K562 (cell line): Measurements from ENCODE around the gene ATF3. TPM values are rescaled to one million over a fixed set of nuclear protein-coding genes. Genes with fewer than 3 reads are reported as not detected.

Experiments
- BRD4 ChIP-seq: fragments of 200-600 bp; sonication (generic); IDR thresholded peaks from 2 replicates; pipeline ENCODE4 v1.6.1; 2017; ENCODE audit warnings: inconsistent platforms
- CBX1 ChIP-seq: sonication (generic); IDR thresholded peaks from 2 replicates; pipeline ENCODE4 v1.6.1; 2016; ENCODE audit warnings: antibody characterized with exemption, low read depth, mild to moderate bottlenecking
- CUX1 ChIP-seq: fragments of 200-800 bp; sonication (Bioruptor generic); IDR thresholded peaks from 2 replicates; pipeline ENCODE4 v1.6.1; 2016; ENCODE audit warnings: missing genetic modification characterization, missing compliant biosample characterization
- ELF1 ChIP-seq: fragments of 200-800 bp; sonication (Bioruptor generic); IDR thresholded peaks from 2 replicates; pipeline ENCODE4 v1.6.1; 2016; ENCODE audit warnings: missing genetic modification characterization, missing compliant biosample characterization
- FOXJ3 ChIP-seq: sonication (generic); formaldehyde crosslinking; IDR thresholded peaks from 2 replicates; pipeline ENCODE4 v1.4.0; 2020; ENCODE audit warnings: mild to moderate bottlenecking, missing genetic modification reagents
- GATAD2A ChIP-seq: fragments of 450-650 bp; IDR thresholded peaks from 2 replicates; pipeline ENCODE4 v1.6.1; 2017
- IRF2 ChIP-seq: sonication (generic); formaldehyde crosslinking; IDR thresholded peaks from 2 replicates; pipeline ENCODE4 v1.8.1; 2022; ENCODE audit warnings: mild to moderate bottlenecking, missing genetic modification reagents
- MBD2 ChIP-seq: sonication (generic); IDR thresholded peaks from 2 replicates; pipeline ENCODE4 v1.6.1; 2016; ENCODE audit warnings: low read depth, borderline replicate concordance
- NR2F6 ChIP-seq: fragments of 450-650 bp; formaldehyde crosslinking; IDR thresholded peaks from 2 replicates; pipeline ENCODE4 v1.4.0; 2020; ENCODE audit warnings: mild to moderate bottlenecking
- POLR3A ChIP-seq: IDR thresholded peaks from 2 replicates; pipeline ENCODE4 v1.6.1; 2011; ENCODE audit warnings: borderline replicate concordance, mild to moderate bottlenecking, moderate library complexity; ENCODE audit not compliant: insufficient read length, insufficient read depth; ENCODE audit errors: extremely low read depth
- ZBTB34 ChIP-seq: fragments of 250-450 bp; sonication (Bioruptor Pico); IDR thresholded peaks from 2 replicates; pipeline ENCODE4 v1.8.0; 2021; ENCODE audit warnings: mild to moderate bottlenecking, moderate library complexity
- ZFX ChIP-seq: sonication (generic); formaldehyde crosslinking; IDR thresholded peaks from 2 replicates; pipeline ENCODE4 v1.8.0; 2022; ENCODE audit warnings: mild to moderate bottlenecking, missing genetic modification reagents, moderate library complexity
- ZNF717 ChIP-seq: fragments of 250-450 bp; sonication (Bioruptor Pico); IDR thresholded peaks from 2 replicates; pipeline ENCODE4 v1.5.0; 2021
- polyA plus RNA-seq, 8 experiments: library from polyadenylated mRNA; depleted of rRNA in 4 of 8; stranded (reverse) in 5 of 8; unstranded in 3 of 8; fragments of >200 nt; fragmentation: Nextera tagmentation in 2 of 8; fragmentation: Illumina TruSeq in 1 of 8; extraction: Ambion mirVana in 2 of 8; extraction: Trizol in 1 of 8; gene quantifications; 2 replicates each; pipeline versions ENCODE4 v1.2.1 to v1.2.3, GENCODE V29; 2011 to 2014; ENCODE audit warnings: inconsistent platforms in 1 of 8, missing spikeins in 1 of 8
- total RNA-seq, 7 experiments: library from RNA; depleted of rRNA in 6 of 7; stranded (reverse); fragments of >200 nt in 6 of 7; fragmentation: Illumina TruSeq in 2 of 7; extraction: Trizol in 2 of 7; gene quantifications; 2 replicates each; pipeline versions ENCODE4 v1.2.1 to v1.2.3, GENCODE V29; 2011 to 2021; ENCODE audit warnings: low replicate concordance in 1 of 7
- TF ChIP-seq, protein P1 (sequence below): fragments of 250-450 bp; sonication (Bioruptor Pico); IDR thresholded peaks from 2 replicates; pipeline ENCODE4 v1.8.0; 2022; ENCODE audit warnings: inconsistent platforms
- TF ChIP-seq, protein P2 (sequence below): fragments of 450-650 bp; formaldehyde crosslinking; IDR thresholded peaks from 2 replicates; pipeline ENCODE4 v1.4.0; 2020; ENCODE audit warnings: mild to moderate bottlenecking, moderate library complexity
- TF ChIP-seq, protein P3 (sequence below): IDR thresholded peaks from 2 replicates; pipeline ENCODE4 v1.6.1; 2016; ENCODE audit warnings: missing genetic modification characterization, missing compliant biosample characterization

ATF3 gene
- total and polyA plus RNA-seq, 9 of the 15 experiments (the other 6 are each of a cell fraction or from before 2014, with no cell fraction given) = 3.5 to 28.2 (median 19.8) TPM

DNA sequence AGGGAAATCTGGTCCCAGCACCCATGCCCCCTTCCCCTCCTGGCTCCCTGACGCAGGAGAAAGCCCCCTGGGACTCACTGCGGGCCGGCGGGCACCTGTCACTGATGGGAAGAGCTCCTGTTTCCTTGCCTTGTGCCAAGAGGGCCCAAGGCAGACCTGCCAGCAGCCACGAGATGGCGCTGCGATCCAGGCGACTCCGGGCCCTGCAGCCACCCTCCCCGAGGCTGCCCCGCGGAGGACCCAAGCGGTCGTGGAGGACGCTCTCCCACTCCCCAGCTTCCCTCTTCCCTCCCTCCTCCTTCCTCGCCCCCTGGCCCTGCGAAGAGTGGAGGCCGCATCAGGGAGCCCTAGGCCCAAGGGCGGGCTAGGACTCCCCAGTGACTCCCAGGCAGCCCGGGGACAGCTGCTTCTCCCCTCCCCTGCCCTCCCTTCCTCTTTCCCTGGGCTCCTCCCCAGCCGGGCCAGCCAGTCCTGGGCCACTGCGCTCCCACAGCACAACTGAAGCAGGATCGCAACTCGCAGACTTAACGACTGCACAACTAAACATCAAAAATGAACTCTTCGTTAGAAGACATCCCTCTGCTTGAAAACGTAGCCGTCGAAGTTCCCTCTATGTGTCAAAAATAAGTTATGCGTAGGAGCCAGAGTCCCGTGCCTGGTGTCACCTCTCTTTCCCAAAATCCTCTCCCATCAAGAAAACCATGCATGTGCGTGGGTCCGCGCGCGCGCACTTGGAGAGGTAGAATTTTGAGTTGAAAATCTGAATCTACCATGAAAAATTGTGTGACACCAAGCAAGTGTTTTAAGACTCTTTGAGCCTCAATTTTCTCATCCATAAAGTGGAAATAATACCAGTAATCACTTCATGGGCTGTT lies 56.9 kb downstream of the ATF3 start (continued):
- TF ChIP-seq, protein P1, sequence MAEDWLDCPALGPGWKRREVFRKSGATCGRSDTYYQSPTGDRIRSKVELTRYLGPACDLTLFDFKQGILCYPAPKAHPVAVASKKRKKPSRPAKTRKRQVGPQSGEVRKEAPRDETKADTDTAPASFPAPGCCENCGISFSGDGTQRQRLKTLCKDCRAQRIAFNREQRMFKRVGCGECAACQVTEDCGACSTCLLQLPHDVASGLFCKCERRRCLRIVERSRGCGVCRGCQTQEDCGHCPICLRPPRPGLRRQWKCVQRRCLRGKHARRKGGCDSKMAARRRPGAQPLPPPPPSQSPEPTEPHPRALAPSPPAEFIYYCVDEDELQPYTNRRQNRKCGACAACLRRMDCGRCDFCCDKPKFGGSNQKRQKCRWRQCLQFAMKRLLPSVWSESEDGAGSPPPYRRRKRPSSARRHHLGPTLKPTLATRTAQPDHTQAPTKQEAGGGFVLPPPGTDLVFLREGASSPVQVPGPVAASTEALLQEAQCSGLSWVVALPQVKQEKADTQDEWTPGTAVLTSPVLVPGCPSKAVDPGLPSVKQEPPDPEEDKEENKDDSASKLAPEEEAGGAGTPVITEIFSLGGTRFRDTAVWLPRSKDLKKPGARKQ (CRISPR knock-in tag) = peak; percentile 93
- TF ChIP-seq IRF2 (CRISPR knock-in tag) = no peak
- TF ChIP-seq, protein P2, sequence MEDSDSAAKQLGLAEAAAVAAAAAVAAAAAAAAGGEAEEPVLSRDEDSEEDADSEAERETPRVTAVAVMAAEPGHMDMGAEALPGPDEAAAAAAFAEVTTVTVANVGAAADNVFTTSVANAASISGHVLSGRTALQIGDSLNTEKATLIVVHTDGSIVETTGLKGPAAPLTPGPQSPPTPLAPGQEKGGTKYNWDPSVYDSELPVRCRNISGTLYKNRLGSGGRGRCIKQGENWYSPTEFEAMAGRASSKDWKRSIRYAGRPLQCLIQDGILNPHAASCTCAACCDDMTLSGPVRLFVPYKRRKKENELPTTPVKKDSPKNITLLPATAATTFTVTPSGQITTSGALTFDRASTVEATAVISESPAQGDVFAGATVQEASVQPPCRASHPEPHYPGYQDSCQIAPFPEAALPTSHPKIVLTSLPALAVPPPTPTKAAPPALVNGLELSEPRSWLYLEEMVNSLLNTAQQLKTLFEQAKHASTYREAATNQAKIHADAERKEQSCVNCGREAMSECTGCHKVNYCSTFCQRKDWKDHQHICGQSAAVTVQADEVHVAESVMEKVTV (CRISPR knock-in tag) = peak; percentile 94
- no peak for TF ChIP-seq POLR3A
- TF ChIP-seq NR2F6 (CRISPR knock-in tag) = no peak
- TF ChIP-seq FOXJ3 (CRISPR knock-in tag) = no peak
- TF ChIP-seq ZBTB34 (CRISPR knock-in tag) = no peak
- TF ChIP-seq ZFX = peak; percentile 49; the same call in 1 of the 2 replicates
- no peak for TF ChIP-seq GATAD2A
- no peak for TF ChIP-seq CUX1
- no peak for TF ChIP-seq MBD2
- no peak for TF ChIP-seq ZNF717 (CRISPR knock-in tag)
- TF ChIP-seq, protein P3, sequence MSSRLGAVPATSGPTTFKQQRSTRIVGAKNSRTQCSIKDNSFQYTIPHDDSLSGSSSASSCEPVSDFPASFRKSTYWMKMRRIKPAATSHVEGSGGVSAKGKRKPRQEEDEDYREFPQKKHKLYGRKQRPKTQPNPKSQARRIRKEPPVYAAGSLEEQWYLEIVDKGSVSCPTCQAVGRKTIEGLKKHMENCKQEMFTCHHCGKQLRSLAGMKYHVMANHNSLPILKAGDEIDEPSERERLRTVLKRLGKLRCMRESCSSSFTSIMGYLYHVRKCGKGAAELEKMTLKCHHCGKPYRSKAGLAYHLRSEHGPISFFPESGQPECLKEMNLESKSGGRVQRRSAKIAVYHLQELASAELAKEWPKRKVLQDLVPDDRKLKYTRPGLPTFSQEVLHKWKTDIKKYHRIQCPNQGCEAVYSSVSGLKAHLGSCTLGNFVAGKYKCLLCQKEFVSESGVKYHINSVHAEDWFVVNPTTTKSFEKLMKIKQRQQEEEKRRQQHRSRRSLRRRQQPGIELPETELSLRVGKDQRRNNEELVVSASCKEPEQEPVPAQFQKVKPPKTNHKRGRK (tag) = no peak
- no peak; the same call in 1 of the 2 replicates for TF ChIP-seq ELF1 (tag)
- no peak for TF ChIP-seq CBX1
- no peak for TF ChIP-seq BRD4
